Left ventricle myocardium inferior (tissue), 1 donor: ENCODE data around the gene POLR2L. TPM values are rescaled to one million over a fixed set of nuclear protein-coding genes. Genes with fewer than 3 reads are reported as not detected.

Source experiments
- DNase-seq: peaks from one replicate; pipeline ENCODE4 v3.0.0-alpha.2; 2020
- H3K27ac ChIP-seq: fragments of 200-600 bp; replicated peaks from 2 replicates; pipeline ENCODE4 v1.8.0; 2021
- H3K27me3 ChIP-seq: fragments of 200-600 bp; 2 replicates; pipeline ENCODE4 v1.8.0; 2021; ENCODE audit warnings: low read depth
- H3K36me3 ChIP-seq: fragments of 200-600 bp; 2 replicates; pipeline ENCODE4 v1.8.0; 2021
- H3K4me1 ChIP-seq: fragments of 200-600 bp; 2 replicates; pipeline ENCODE4 v1.8.0; 2021
- H3K4me3 ChIP-seq: fragments of 200-600 bp; 2 replicates; pipeline ENCODE4 v1.8.0; 2021; ENCODE audit warnings: mild to moderate bottlenecking, moderate library complexity
- H3K9me3 ChIP-seq: fragments of 200-600 bp; replicated peaks from 2 replicates; pipeline ENCODE4 v1.8.0; 2021
- intact Hi-C: fragments of 100-400 bp; cut with micrococcal nuclease; formaldehyde crosslinking; loops from one replicate; pipeline ENCODE4 v1.11.0; 2022
- total RNA-seq: library from RNA; stranded (reverse); fragmentation: NEBNext Ultra II Directional; extraction: Animal tissue kit (Norgen Biotek cat#: 25700); gene quantifications from one replicate; pipeline ENCODE4 v1.2.1, GENCODE V29; 2021
- TF ChIP-seq, protein P1 (sequence below): fragments of 200-600 bp; IDR thresholded peaks from 2 replicates; pipeline ENCODE4 v1.8.0; 2021; ENCODE audit warnings: antibody characterized with exemption, mild to moderate bottlenecking, borderline replicate concordance
- donor health status: DM: no; HTN: yes; CAD: no; lungs with severe emphysema.

Gene POLR2L
- total RNA-seq, 1 donor from 2014 or later = 226 TPM

DNA sequence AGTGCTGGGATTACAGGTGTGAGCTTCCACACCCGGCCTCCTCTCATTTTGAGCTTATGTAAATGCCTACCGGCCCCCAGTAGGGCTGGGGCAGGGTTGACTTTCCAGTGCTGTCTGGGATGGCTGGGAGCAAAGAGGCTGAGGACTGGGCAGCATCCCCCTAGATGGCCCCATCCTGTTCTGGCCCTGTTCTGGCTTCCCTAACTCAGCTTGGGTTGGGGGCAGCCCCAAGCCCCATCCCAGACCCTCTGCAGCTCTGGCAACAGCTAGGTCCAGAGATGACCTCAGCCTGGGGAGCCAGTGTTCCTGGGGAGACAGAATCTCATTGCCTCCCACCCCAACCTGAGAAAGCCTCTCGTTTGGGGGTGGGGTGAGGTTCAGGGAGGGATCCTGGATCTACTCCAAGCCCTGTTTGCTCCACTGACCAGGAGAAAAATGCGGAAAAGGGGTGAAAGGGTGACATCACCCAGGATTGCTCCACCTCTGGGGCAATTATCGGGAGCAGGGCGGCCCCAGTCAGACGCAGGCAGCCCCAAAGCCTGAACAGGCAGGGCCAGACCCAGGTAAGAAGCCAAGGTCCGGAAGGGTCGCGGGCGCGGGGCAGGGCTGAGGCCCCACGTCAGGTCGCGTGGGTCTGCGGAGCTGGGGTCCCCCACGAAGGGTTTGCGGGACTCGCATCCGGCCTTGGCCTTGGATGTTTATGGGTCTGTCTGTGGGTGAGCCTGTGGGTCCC, 23.8 kb downstream of the POLR2L start, which contains the start of gene PNPLA2:
Gene PNPLA2, plus strand, starts transcription at position 519 of the 733 bp plus-strand sequence. CDS start 805 bp downstream, outside the sequence.
- no peaks in the 10 kb centered on the region for H3K27me3 ChIP-seq
- H3K9me3 ChIP-seq = no peaks in the 10 kb centered on the region
- intact Hi-C loops = no loop called here
- peaks cover 50% of the 10 kb centered on the region for H3K4me1 ChIP-seq
- H3K4me3 ChIP-seq = peak within 1 kb of the TSS; percentile 91
- TF ChIP-seq, protein P1, sequence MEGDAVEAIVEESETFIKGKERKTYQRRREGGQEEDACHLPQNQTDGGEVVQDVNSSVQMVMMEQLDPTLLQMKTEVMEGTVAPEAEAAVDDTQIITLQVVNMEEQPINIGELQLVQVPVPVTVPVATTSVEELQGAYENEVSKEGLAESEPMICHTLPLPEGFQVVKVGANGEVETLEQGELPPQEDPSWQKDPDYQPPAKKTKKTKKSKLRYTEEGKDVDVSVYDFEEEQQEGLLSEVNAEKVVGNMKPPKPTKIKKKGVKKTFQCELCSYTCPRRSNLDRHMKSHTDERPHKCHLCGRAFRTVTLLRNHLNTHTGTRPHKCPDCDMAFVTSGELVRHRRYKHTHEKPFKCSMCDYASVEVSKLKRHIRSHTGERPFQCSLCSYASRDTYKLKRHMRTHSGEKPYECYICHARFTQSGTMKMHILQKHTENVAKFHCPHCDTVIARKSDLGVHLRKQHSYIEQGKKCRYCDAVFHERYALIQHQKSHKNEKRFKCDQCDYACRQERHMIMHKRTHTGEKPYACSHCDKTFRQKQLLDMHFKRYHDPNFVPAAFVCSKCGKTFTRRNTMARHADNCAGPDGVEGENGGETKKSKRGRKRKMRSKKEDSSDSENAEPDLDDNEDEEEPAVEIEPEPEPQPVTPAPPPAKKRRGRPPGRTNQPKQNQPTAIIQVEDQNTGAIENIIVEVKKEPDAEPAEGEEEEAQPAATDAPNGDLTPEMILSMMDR = no peak
- peak within 1 kb of the TSS; percentile 99 for H3K27ac ChIP-seq
- no peak for DNase-seq
- peaks cover 23% of the 10 kb centered on the region for H3K36me3 ChIP-seq

DNA sequence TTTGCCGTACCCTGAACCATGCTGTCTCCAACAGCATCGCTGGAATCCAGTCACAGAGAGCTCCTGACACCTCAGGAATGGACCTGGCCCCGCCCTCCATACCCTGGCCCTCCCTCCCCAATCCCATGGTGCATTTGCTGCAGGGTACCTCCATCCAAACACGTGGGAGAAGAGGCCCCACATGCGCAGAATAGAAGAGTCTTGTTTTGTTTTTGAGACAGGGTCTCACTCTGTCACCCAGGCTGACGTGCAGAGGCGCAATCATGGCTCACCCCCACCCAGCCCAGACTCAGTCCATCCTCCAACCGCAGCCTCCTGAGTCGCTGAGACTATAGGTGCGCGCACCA, 25.9 kb downstream of the POLR2L start:
- Histone ChIP-seq H3K4me3 (no peak overlapping the region), H3K27me3 (no peaks in the 10 kb centered on the region), H3K27ac (no peak overlapping the region), H3K36me3 (peaks cover 25% of the 10 kb centered on the region), H3K4me1 (peaks cover 36% of the 10 kb centered on the region), H3K9me3 (no peaks in the 10 kb centered on the region)
- intact Hi-C loops = no loop called here
- DNase-seq = no peak
- TF ChIP-seq, protein P1 = no peak

DNA sequence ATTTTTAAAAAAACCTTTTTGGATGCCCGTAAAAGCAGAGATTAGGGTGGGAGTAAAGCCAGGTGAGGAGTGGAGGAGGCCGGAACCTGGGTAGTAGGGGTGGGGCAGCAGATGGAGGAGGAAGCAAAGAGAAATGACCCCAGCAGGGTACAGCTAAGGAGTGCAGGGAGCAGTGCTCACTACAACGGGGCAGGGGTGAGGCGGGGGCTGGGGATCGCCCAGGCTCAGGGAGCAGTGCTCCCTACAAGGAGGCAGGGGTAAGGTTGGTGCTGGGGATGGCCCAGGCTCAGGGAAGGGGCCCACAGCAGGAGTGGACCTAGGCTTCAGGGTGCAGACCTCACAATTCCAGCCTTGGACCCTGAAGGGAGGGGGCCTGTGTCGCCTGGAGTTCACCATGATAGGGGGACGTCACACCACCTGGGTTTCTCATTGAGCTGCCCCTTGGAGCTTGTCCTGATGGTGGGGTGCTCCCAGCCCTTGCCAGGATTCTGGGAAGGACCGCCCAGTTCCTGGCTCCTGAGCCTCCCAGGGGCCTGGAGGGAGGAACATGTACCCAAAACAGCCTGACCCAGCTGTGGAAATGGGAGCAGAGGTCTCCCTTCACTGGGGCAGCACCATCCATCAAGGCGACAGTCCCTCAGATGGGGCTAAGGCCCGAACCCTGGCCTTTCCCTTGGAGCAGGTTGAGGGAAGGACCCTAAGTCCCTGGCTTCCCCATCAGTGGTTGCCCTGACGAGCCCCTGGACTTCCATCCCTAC, 26.5 kb downstream of the POLR2L start:
- TF ChIP-seq, protein P1 = no peak
- H3K36me3 ChIP-seq = peaks cover 27% of the 10 kb centered on the region
- no peaks in the 10 kb centered on the region for H3K27me3 ChIP-seq
- H3K27ac ChIP-seq = no peak overlapping the region
- no peaks in the 10 kb centered on the region for H3K9me3 ChIP-seq
- H3K4me3 ChIP-seq = no peak overlapping the region
- peaks cover 36% of the 10 kb centered on the region for H3K4me1 ChIP-seq
- no peak for DNase-seq
- intact Hi-C loops = no loop called here

DNA sequence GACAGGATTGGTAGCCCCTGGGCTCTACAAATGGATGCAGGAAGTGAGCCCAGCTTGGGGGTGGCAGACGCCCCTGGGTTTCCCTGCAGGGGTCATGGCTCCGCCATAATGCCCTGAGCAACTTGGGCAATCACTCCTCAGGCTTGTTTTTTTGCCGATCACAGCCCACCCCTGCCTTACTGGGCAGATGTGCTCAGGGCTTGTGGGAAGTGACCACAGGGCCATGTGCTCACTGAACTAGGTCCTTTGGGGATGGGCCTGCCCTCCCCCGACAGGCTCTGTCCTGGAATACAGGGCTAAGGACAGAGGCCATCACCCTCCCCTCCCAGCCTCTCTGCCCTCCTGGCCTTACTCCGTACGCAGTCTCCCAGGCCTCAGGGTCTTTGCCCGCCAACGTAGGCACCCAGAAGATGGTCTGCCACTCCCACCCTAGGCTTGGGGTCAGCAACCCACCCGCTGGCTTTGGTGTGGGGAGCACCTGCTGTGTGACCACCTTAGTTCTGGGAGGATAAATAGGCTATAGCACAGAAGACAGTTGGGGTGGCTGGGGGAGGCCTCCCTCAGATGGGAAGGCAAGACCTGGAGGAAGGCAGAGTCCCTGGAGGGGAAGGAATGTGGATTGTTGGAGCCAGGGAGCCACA, 28.8 kb downstream of the POLR2L start:
- no peak overlapping the region for H3K27ac ChIP-seq
- intact Hi-C loops = no loop called here
- no peaks in the 10 kb centered on the region for H3K27me3 ChIP-seq
- peaks cover 36% of the 10 kb centered on the region for H3K4me1 ChIP-seq
- TF ChIP-seq, protein P1 = no peak
- DNase-seq = no peak
- H3K4me3 ChIP-seq = no peak overlapping the region
- no peaks in the 10 kb centered on the region for H3K9me3 ChIP-seq
- peaks cover 27% of the 10 kb centered on the region for H3K36me3 ChIP-seq

DNA sequence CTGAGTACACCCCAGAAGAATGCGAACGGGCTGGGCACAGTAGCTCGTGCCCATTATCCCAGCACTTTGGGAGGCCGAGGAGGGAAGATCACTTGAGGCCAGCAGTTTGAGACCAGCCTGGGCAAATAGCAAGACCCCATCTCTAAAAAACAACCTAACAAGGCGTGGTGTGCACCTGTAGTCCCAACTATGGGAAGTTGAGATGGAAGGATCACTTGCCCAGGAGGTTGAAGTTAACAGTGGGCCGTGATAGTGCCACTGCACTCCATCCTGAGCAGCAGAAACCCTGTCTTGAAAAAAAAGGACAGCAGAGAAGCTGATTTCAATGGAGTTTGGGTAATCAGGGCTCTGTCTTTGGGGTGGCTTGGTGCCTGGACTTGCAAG, 29.3 kb downstream of the POLR2L start:
- H3K4me1 ChIP-seq = peaks cover 37% of the 10 kb centered on the region
- peaks cover 27% of the 10 kb centered on the region for H3K36me3 ChIP-seq
- H3K9me3 ChIP-seq = no peaks in the 10 kb centered on the region
- DNase-seq = no peak
- H3K27me3 ChIP-seq = no peaks in the 10 kb centered on the region
- H3K4me3 ChIP-seq = no peak overlapping the region
- TF ChIP-seq, protein P1 = no peak
- intact Hi-C loops = no loop called here
- no peak overlapping the region for H3K27ac ChIP-seq
